ENCODE data around the gene DYNC1LI2. TPM values are rescaled to one million over a fixed set of nuclear protein-coding genes. Genes with fewer than 3 reads are reported as not detected.
"Not testable (repeated sequence)": the region's sequence is repeated elsewhere in the genome, so short reads cannot be mapped to it uniquely, and the experiment has no call there.

The DYNC1LI2 gene
- total and polyA plus RNA-seq, 2 experiments from 2014 or later: 80.6 to 173 TPM

DNA sequence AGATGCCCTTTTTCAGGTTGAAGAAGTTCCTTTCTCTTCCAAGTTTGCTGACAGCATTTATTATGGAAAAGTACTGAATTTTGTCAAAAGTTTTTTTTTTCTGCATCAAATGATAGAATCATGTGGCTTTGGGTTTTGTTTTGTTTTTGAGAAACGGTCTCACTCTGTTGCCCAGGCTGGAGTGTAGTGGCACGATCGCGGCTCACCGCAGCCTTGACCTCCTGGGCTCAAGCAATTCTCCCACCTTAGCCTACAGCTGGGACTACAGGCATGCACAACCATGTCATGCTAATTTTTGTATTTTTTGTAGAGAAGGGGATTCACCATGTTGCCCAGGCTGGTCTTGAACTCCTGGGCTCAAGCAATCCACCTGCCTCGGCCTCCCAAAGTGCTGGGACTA lies 62.1 kb downstream of the DYNC1LI2 start:
- no peaks in the 10 kb centered on the region for H3K27me3 ChIP-seq (replicated peaks; ENCODE audit: insufficient read depth)
- no peaks in the 10 kb centered on the region for H4K20me1 ChIP-seq (ENCODE audit: insufficient read depth)
- no peaks in the 10 kb centered on the region for H3K9me2 ChIP-seq (ENCODE audit: insufficient read depth)
- no peak for DNase-seq
- H3F3A ChIP-seq (ENCODE audit: insufficient read depth): no peaks in the 10 kb centered on the region
- no peak overlapping the region for H3K4me2 ChIP-seq (ENCODE audit: unreplicated experiment)
- H3K79me2 ChIP-seq (ENCODE audit: insufficient read depth): peaks cover 42% of the 10 kb centered on the region
- H3K4me1 ChIP-seq (ENCODE audit: insufficient read depth): no peaks in the 10 kb centered on the region
- no peak overlapping the region for H3K27ac ChIP-seq
- no peak overlapping the region for H3K9ac ChIP-seq
- WGBS, 2 experiments (ENCODE audit: low coverage in 1 of 2, low lambda C conversion rate in 2 of 2, missing lambda C conversion rate in 2 of 2): 94 to 98% methylated on average over 6 of the region's 6 CpGs
- in situ Hi-C loops (cut with MboI): no loop called here
- H2AFZ ChIP-seq: no peak overlapping the region
- no peak overlapping the region for H3K4me3 ChIP-seq
- no peaks in the 10 kb centered on the region for H3K36me3 ChIP-seq (ENCODE audit: low read depth)
- no peak for TF ChIP-seq EZH2 (IDR thresholded peaks at IDR 0.05; ENCODE audit: insufficient read depth, poor library complexity, severe bottlenecking)
- TF ChIP-seq EZH2phosphoT487 (IDR thresholded peaks at IDR 0.05; ENCODE audit: insufficient read depth, low read depth): no peak
- no peaks in the 10 kb centered on the region for H3K9me3 ChIP-seq (ENCODE audit: low read depth)

DNA sequence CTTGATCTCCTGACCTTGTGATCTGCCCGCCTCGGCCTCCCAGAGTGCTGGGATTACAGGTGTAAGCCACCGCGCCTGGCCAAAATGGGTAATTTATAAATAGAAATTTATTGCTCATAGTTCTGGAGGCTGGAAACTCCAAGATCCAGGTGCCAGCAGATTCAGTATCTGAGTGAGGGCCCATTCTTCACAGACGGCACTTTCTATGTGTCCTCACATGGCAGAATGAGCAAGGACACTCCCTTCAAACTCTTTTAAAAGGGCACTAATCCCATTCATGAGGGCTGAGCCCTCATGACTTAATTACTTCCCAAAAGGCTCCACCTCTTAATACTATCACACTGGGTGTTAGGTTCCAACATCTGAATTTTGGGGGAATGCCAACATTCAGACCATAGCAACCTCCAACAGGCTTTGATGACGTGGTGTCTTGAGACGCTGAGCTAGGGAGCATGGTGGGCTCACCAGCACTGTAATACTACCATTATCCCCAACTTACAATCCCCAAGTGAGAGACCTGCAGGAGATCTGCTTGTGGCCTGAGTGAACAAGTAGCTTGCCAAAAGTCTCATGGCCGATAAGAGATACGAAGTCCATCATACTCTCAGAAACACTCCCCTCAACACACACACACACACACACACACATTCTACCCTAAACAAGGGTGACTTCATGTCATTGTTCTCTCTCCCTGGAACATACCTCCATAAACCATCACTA lies 63.3 kb downstream of the DYNC1LI2 start:
- Histone ChIP-seq H3K36me3 (ENCODE audit: low read depth) (no peaks in the 10 kb centered on the region), H3K9me2 (ENCODE audit: insufficient read depth) (no peaks in the 10 kb centered on the region), H3K27me3 (replicated peaks; ENCODE audit: insufficient read depth) (no peaks in the 10 kb centered on the region), H4K20me1 (ENCODE audit: insufficient read depth) (no peaks in the 10 kb centered on the region), H3K4me1 (ENCODE audit: insufficient read depth) (no peaks in the 10 kb centered on the region), H3K9me3 (ENCODE audit: low read depth) (no peaks in the 10 kb centered on the region), H3K79me2 (ENCODE audit: insufficient read depth) (peaks cover 32% of the 10 kb centered on the region), H3K4me3 (no peak overlapping the region), H2AFZ (no peak overlapping the region), H3F3A (ENCODE audit: insufficient read depth) (no peaks in the 10 kb centered on the region), H3K9ac (no peak overlapping the region), H3K4me2 (ENCODE audit: unreplicated experiment) (no peak overlapping the region), H3K27ac (no peak overlapping the region)
- TF ChIP-seq EZH2phosphoT487 (IDR thresholded peaks at IDR 0.05; ENCODE audit: insufficient read depth, low read depth) (no peak), EZH2 (IDR thresholded peaks at IDR 0.05; ENCODE audit: insufficient read depth, poor library complexity, severe bottlenecking) (no peak)
- 96 to 98% methylated on average over 9 of the region's 9 CpGs for WGBS, 2 experiments (ENCODE audit: low coverage in 1 of 2, low lambda C conversion rate in 2 of 2, missing lambda C conversion rate in 2 of 2)
- in situ Hi-C loops (cut with MboI): no loop called here
- no peak for DNase-seq

DNA sequence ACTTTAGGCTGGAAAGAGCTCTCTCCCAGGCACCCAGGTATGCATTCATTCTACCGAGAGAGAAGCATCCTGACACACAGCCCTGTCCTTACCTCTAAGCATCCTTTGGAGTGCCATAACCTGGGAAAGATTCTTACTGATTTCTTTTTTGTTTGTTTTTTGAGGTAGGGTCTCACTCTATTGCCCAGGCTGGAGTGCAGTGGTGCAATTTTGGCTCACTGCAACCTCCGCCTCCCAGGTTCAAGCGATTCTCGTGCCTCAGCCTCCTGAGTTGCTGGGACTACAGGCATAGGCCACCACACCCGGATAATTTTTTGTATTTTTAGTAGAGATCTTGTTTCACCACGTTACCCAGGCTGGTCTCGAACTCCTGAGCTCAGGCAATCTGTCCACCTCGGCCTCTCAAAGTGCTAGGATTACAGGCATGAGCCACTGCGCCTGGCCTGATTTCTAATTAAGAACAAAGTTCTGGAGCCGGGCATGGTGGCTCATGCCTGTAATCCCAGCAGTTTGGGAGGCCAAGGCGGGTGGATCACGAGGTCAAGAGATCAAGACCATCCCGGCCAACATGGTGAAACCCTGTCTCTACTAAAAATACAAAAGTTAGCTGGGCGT lies 65.8 kb downstream of the DYNC1LI2 start:
- in situ Hi-C loops (cut with MboI): not testable (repeated sequence)
- WGBS, 2 experiments (ENCODE audit: low coverage in 1 of 2, low lambda C conversion rate in 2 of 2, missing lambda C conversion rate in 2 of 2): 93 to 95% methylated on average over 14 of the region's 14 CpGs
- peaks cover 33% of the 10 kb centered on the region for H3K79me2 ChIP-seq (ENCODE audit: insufficient read depth)

DNA sequence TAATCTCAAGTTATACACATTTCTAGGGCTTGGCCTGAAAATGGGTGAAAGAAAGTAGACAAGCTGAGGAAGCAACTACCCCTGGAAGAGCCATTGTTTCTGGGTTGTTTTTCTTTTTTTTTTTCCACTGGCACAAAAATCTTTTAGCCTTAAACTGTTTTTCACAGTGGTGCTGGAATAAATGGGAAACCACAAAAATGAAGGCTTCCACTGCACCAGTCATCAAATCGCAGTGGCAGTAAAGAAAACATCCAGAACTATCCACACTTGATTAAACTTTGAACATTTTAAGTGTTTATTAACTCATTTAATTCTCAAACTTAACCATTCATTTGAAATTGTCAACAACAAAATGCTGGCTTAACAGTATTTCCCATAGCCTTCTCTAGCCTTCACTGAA lies 69.1 kb downstream of the DYNC1LI2 start:
- peak; percentile 45 for DNase-seq

More for the DNA sequence above, 65.8 kb downstream of the DYNC1LI2 start:
- peaks cover 11% of the 10 kb centered on the region for H3K4me1 ChIP-seq (ENCODE audit: insufficient read depth)
- not testable (repeated sequence) for DNase-seq; H3K27ac ChIP-seq; H4K20me1 ChIP-seq (ENCODE audit: insufficient read depth); H3F3A ChIP-seq (ENCODE audit: insufficient read depth); H3K4me2 ChIP-seq (ENCODE audit: unreplicated experiment); H3K9me3 ChIP-seq (ENCODE audit: low read depth); H3K9me2 ChIP-seq (ENCODE audit: insufficient read depth); H3K4me3 ChIP-seq; H3K9ac ChIP-seq; H3K27me3 ChIP-seq (replicated peaks; ENCODE audit: insufficient read depth); H2AFZ ChIP-seq; H3K36me3 ChIP-seq (ENCODE audit: low read depth)

More for the DNA sequence above, 69.1 kb downstream of the DYNC1LI2 start:
- Histone ChIP-seq H2AFZ (peak overlapping the region; percentile 28), H4K20me1 (ENCODE audit: insufficient read depth) (no peaks in the 10 kb centered on the region), H3K79me2 (ENCODE audit: insufficient read depth) (peaks cover 35% of the 10 kb centered on the region; the same call in 1 of the 2 replicates), H3K27me3 (replicated peaks; ENCODE audit: insufficient read depth) (no peaks in the 10 kb centered on the region), H3K4me1 (ENCODE audit: insufficient read depth) (peaks cover 17% of the 10 kb centered on the region), H3K9ac (peak overlapping the region; percentile 10; the same call in 1 of the 2 replicates), H3K4me2 (ENCODE audit: unreplicated experiment) (peak overlapping the region; percentile 24), H3K36me3 (ENCODE audit: low read depth) (no peaks in the 10 kb centered on the region), H3K4me3 (no peak overlapping the region), H3K9me2 (ENCODE audit: insufficient read depth) (no peaks in the 10 kb centered on the region), H3F3A (ENCODE audit: insufficient read depth) (no peaks in the 10 kb centered on the region; the same call in none of the 2 replicates), H3K9me3 (ENCODE audit: low read depth) (no peaks in the 10 kb centered on the region), H3K27ac (0 out of 2 replicates have a peak overlapping the region, but pooled peaks have one; percentile 31)
- in situ Hi-C loops (cut with MboI): no loop called here
- no peak for TF ChIP-seq EZH2 (IDR thresholded peaks at IDR 0.05; ENCODE audit: insufficient read depth, poor library complexity, severe bottlenecking)
- TF ChIP-seq EZH2phosphoT487 (IDR thresholded peaks at IDR 0.05; ENCODE audit: insufficient read depth, low read depth): no peak
- WGBS, 2 experiments (ENCODE audit: low coverage in 1 of 2, low lambda C conversion rate in 2 of 2, missing lambda C conversion rate in 2 of 2): 52 to 53% methylated on average over 1 of the region's 1 CpG

Data from GM23248 (cell line).